Smooth muscle cell (in vitro differentiated cells): ENCODE measurements around the gene NUFIP2. TPM values are rescaled to one million over a fixed set of nuclear protein-coding genes. Genes with fewer than 3 reads are reported as not detected.

Source experiments
- DNase-seq: peaks from one replicate; lab custom pipeline; 2025; ENCODE audit not compliant: unreplicated experiment; lab: John Stamatoyannopoulos, UW
- H2AFZ ChIP-seq: fragments of 200-600 bp; sonication (generic); 2 replicates; pipeline ENCODE4 v1.6.0; 2016; ENCODE audit warnings: antibody characterized with exemption, low read depth, mild to moderate bottlenecking
- H3F3A ChIP-seq: fragments of 200-600 bp; sonication (generic); 2 replicates; pipeline ENCODE4 v1.6.0; 2017; ENCODE audit warnings: antibody characterized with exemption, low read depth
- H3K27ac ChIP-seq: fragments of 200-600 bp; sonication (generic); 2 replicates; pipeline ENCODE4 v1.5.1; 2016; ENCODE audit warnings: low read depth, mild to moderate bottlenecking
- H3K27me3 ChIP-seq: fragments of 200-600 bp; sonication (generic); 2 replicates; pipeline ENCODE4 v1.6.1; 2016; ENCODE audit warnings: low read depth, mild to moderate bottlenecking
- H3K36me3 ChIP-seq: fragments of 200-600 bp; sonication (generic); 2 replicates; pipeline ENCODE4 v1.5.1; 2016; ENCODE audit warnings: low read depth
- H3K4me1 ChIP-seq: fragments of 200-600 bp; sonication (generic); 2 replicates; pipeline ENCODE4 v1.5.1; 2016; ENCODE audit warnings: low read depth
- H3K4me2 ChIP-seq: fragments of 200-600 bp; sonication (generic); 2 replicates; pipeline ENCODE4 v1.6.0; 2016; ENCODE audit warnings: mild to moderate bottlenecking
- H3K4me3 ChIP-seq: fragments of 200-600 bp; sonication (generic); 2 replicates; pipeline ENCODE4 v1.5.1; 2016; ENCODE audit warnings: mild to moderate bottlenecking
- H3K79me2 ChIP-seq: fragments of 200-600 bp; sonication (generic); 2 replicates; pipeline ENCODE4 v1.6.0; 2016; ENCODE audit warnings: low read depth, mild to moderate bottlenecking
- H3K9ac ChIP-seq: fragments of 200-600 bp; sonication (generic); 2 replicates; pipeline ENCODE4 v1.6.0; 2016; ENCODE audit warnings: low read depth
- H3K9me3 ChIP-seq: fragments of 200-600 bp; sonication (generic); replicated peaks from 2 replicates; pipeline ENCODE4 v1.5.1; 2016; ENCODE audit warnings: low read depth
- H4K20me1 ChIP-seq: fragments of 200-600 bp; sonication (generic); 2 replicates; pipeline ENCODE4 v1.6.0; 2016; ENCODE audit warnings: low read depth
- WGBS: methylation state at CpG from one replicate; pipeline ENCODE4 v1.1.7; 2016; ENCODE audit warnings: low lambda C conversion rate; 5-methylcytosine and 5-hydroxymethylcytosine counted together
- polyA plus RNA-seq: library from polyadenylated mRNA; unstranded; fragments of >200 nt; fragmentation: Nextera tagmentation; extraction: Ambion mirVana; gene quantifications from 2 replicates; pipeline ENCODE4 v1.2.1, GENCODE V29; 2016
- total RNA-seq: library from RNA; depleted of rRNA; stranded (reverse); fragments of >200 nt; gene quantifications from 2 replicates; pipeline ENCODE4 v1.2.3, GENCODE V29; 2014
- TF ChIP-seq, protein P1 (sequence below): fragments of 200-600 bp; sonication (generic); IDR thresholded peaks from 2 replicates; pipeline ENCODE4 v1.5.1; 2017; ENCODE audit warnings: borderline replicate concordance, mild to moderate bottlenecking, antibody characterized with exemption; ENCODE audit not compliant: insufficient read depth, poor library complexity, severe bottlenecking

Gene NUFIP2
- total and polyA plus RNA-seq, 2 experiments from 2014 or later: 8.9 to 50.3 TPM

DNA sequence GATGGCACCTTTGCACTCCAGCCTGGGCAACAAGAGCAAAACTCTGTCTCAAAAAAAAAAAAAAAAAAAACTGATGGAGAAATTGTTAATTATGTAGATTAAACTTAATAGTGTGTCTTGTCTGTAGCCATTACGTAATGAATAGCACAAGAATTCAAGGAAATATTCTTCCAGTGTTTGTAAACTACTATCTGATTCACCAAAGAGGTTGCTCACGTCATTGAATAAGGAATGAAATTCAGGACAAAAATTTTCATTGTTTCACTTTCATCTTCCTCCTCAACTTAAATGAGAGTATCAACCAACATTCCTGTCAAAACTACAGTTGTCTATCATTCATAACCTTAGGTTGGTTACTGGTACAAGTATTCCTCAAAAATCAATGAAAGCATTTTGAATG is 83.1 kb downstream of the NUFIP2 start:
- Histone ChIP-seq H2AFZ (no peak overlapping the region), H3K27ac (no peak overlapping the region)
- 93% methylated on average over 2 of the region's 2 CpGs for WGBS

DNA sequence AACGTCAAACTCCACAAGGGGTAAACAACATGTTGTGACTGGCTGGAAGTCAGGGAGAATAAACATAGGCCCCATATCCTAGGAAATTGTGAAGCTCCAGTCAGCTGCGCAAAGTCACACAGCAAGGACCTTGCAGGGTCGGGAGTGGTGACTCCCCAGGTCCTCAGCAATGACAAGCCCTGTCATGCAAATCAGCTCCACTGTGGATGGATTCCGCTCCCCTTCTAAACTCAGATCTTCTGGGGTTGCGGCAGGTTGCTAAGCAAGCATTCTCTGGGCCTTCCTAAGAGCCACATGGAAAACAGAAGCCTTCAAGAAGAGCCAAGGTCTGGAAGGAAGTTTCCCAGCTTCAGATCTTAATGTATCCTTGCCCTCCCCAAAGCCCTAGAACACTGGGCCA is 84.9 kb downstream of the NUFIP2 start:
- no peaks in the 10 kb centered on the region for H3K36me3 ChIP-seq

More for the DNA sequence above, 83.1 kb downstream of the NUFIP2 start:
- H3K4me3 ChIP-seq: no peak overlapping the region
- TF ChIP-seq, protein P1, sequence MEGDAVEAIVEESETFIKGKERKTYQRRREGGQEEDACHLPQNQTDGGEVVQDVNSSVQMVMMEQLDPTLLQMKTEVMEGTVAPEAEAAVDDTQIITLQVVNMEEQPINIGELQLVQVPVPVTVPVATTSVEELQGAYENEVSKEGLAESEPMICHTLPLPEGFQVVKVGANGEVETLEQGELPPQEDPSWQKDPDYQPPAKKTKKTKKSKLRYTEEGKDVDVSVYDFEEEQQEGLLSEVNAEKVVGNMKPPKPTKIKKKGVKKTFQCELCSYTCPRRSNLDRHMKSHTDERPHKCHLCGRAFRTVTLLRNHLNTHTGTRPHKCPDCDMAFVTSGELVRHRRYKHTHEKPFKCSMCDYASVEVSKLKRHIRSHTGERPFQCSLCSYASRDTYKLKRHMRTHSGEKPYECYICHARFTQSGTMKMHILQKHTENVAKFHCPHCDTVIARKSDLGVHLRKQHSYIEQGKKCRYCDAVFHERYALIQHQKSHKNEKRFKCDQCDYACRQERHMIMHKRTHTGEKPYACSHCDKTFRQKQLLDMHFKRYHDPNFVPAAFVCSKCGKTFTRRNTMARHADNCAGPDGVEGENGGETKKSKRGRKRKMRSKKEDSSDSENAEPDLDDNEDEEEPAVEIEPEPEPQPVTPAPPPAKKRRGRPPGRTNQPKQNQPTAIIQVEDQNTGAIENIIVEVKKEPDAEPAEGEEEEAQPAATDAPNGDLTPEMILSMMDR: no peak
- no peaks in the 10 kb centered on the region for H3K79me2 ChIP-seq
- peaks cover 4% of the 10 kb centered on the region for H3K4me1 ChIP-seq
- DNase-seq: no peak
- no peaks in the 10 kb centered on the region for H3F3A ChIP-seq
- H3K36me3 ChIP-seq: no peaks in the 10 kb centered on the region
- no peaks in the 10 kb centered on the region for H3K9me3 ChIP-seq
- no peak overlapping the region for H3K9ac ChIP-seq
- H3K4me2 ChIP-seq: no peak overlapping the region
- no peaks in the 10 kb centered on the region for H4K20me1 ChIP-seq
- H3K27me3 ChIP-seq: no peaks in the 10 kb centered on the region

DNA sequence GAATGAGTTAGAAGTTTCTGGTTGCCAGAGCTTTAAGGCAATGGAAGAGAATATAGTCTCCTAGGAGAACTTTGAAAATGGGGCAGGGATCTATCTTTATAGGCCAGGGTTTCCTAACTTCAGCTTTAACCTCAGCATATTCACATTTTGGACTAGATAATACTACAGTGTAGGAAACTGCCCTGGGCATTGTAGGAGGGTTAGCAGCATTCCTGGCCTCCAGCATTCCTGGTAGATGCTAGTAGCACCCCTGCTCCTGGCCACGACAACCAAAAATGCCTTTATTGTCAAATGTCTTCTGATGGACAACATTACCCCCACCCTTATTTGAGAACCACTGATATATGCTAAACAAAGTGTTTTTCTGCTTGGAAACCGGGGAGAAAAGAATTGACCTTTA is 86.0 kb downstream of the NUFIP2 start:
- Histone ChIP-seq H3K4me1 (peaks cover 4% of the 10 kb centered on the region), H3K36me3 (no peaks in the 10 kb centered on the region), H3F3A (no peaks in the 10 kb centered on the region), H3K9me3 (no peaks in the 10 kb centered on the region), H3K4me2 (no peak overlapping the region), H3K79me2 (no peaks in the 10 kb centered on the region), H3K27me3 (no peaks in the 10 kb centered on the region), H3K4me3 (no peak overlapping the region), H3K9ac (no peak overlapping the region), H4K20me1 (no peaks in the 10 kb centered on the region), H3K27ac (no peak overlapping the region), H2AFZ (no peak overlapping the region)
- 81% methylated on average over 2 of the region's 2 CpGs for WGBS
- TF ChIP-seq, protein P1: no peak
- no peak for DNase-seq

More for the DNA sequence above, 84.9 kb downstream of the NUFIP2 start:
- Histone ChIP-seq H3K4me1 (peaks cover 4% of the 10 kb centered on the region), H3K27me3 (no peaks in the 10 kb centered on the region), H2AFZ (no peak overlapping the region), H3K9me3 (no peaks in the 10 kb centered on the region), H3K27ac (no peak overlapping the region), H3K4me2 (no peak overlapping the region), H4K20me1 (no peaks in the 10 kb centered on the region), H3K79me2 (no peaks in the 10 kb centered on the region), H3K9ac (no peak overlapping the region), H3F3A (no peaks in the 10 kb centered on the region), H3K4me3 (no peak overlapping the region)
- no peak for DNase-seq
- TF ChIP-seq, protein P1: no peak
- WGBS: 88% methylated on average over 5 of the region's 5 CpGs

Other genes with a start within 250 kb of the NUFIP2 start
- gene MYO18A, start 113.8 kb downstream of the NUFIP2 start, total RNA-seq: 16.0 and 18.0 TPM in 2 replicates
- gene MYO18A, start 113.8 kb downstream of the NUFIP2 start, polyA plus RNA-seq: 21.2 and 22.1 TPM in 2 replicates
- not detected in 2 replicates for gene CRYBA1, start 47.3 kb downstream of the NUFIP2 start, total RNA-seq
- not detected in 2 replicates for gene CRYBA1, start 47.3 kb downstream of the NUFIP2 start, polyA plus RNA-seq
- gene TAOK1, start 96.2 kb upstream of the NUFIP2 start, total RNA-seq: 58.7 and 76.8 TPM in 2 replicates
- 4.7 and 4.9 TPM in 2 replicates for gene TAOK1, start 96.2 kb upstream of the NUFIP2 start, polyA plus RNA-seq